ENCODE data around the gene MACC1. TPM values are rescaled to one million over a fixed set of nuclear protein-coding genes. Genes with fewer than 3 reads are reported as not detected.

MACC1 gene
- total and polyA plus RNA-seq, 4 donors, result 2.8 to 45.2 (median 14.7) TPM

GRCh38 chr7:20164425-20165145, 52.6 kb downstream of the MACC1 start:
- Histone ChIP-seq H3K9me3 (ENCODE audit: control insufficient read depth in 4 of 4, insufficient read depth in 3 of 4, low read length in 3 of 4) (no peaks in the 10 kb centered on the region), H3K36me3 (ENCODE audit: control insufficient read depth in 4 of 4, insufficient read depth in 4 of 4, low read length in 4 of 4) (peaks cover 0 to under 1% (median 0%) of the 10 kb centered on the region in 4 donors), H3K27ac (ENCODE audit: low read depth in 1 of 2, low read length in 1 of 2) (no peak overlapping the region), H3K4me1 (ENCODE audit: control insufficient read depth in 5 of 5, insufficient read depth in 5 of 5, low read length in 5 of 5) (no peaks in the 10 kb centered on the region), H3K4me3 (no peak overlapping the region), H3K27me3 (ENCODE audit: control insufficient read depth in 3 of 3, insufficient read depth in 3 of 3, low read length in 2 of 3) (no peaks in the 10 kb centered on the region), H3K9ac (ENCODE audit: insufficient read depth in 1 of 2, low read length in 2 of 2) (no peak overlapping the region)
- DNase-seq, result no peak
- WGBS, 2 donors, result 44 to 63% methylated on average over 6 of the region's 6 CpGs
- no peak for TF ChIP-seq CTCF (IDR thresholded peaks at IDR 0.05; ENCODE audit: control extremely low read depth, extremely low read depth)
- ATAC-seq (ENCODE audit: insufficient read depth, low FRiP score), result no peak

- peaks cover 0 to 2% (median 0%) of the 10 kb centered on the region in 4 donors for H3K36me3 ChIP-seq (ENCODE audit: control insufficient read depth in 4 of 4, insufficient read depth in 4 of 4, low read length in 4 of 4)
- no peak for ATAC-seq (ENCODE audit: insufficient read depth, low FRiP score)
- DNase-seq, result no peak
- no peaks in the 10 kb centered on the region for H3K4me1 ChIP-seq (ENCODE audit: control insufficient read depth in 5 of 5, insufficient read depth in 5 of 5, low read length in 5 of 5)
- no peaks in the 10 kb centered on the region for H3K9me3 ChIP-seq (ENCODE audit: control insufficient read depth in 4 of 4, insufficient read depth in 3 of 4, low read length in 3 of 4)
- WGBS, 2 donors, result 37 to 73% methylated on average over 1 of the region's 1 CpG
- no peak overlapping the region for H3K4me3 ChIP-seq
- no peak for TF ChIP-seq CTCF (IDR thresholded peaks at IDR 0.05; ENCODE audit: control extremely low read depth, extremely low read depth)
- H3K27ac ChIP-seq (ENCODE audit: low read depth in 1 of 2, low read length in 1 of 2), result no peak overlapping the region
- H3K9ac ChIP-seq (ENCODE audit: insufficient read depth in 1 of 2, low read length in 2 of 2), result no peak overlapping the region
- H3K27me3 ChIP-seq (ENCODE audit: control insufficient read depth in 3 of 3, insufficient read depth in 3 of 3, low read length in 2 of 3), result no peaks in the 10 kb centered on the region
Observed at GRCh38 chr7:20162665-20163064, 54.5 kb downstream of the MACC1 start.

GRCh38 chr7:20159226-20159747, 57.9 kb downstream of the MACC1 start:
- no peaks in the 10 kb centered on the region for H3K9me3 ChIP-seq (ENCODE audit: control insufficient read depth in 4 of 4, insufficient read depth in 3 of 4, low read length in 3 of 4)
- no peaks in the 10 kb centered on the region for H3K4me1 ChIP-seq (ENCODE audit: control insufficient read depth in 5 of 5, insufficient read depth in 5 of 5, low read length in 5 of 5)
- no peak overlapping the region for H3K27ac ChIP-seq (ENCODE audit: low read depth in 1 of 2, low read length in 1 of 2)
- no peak for DNase-seq
- no peak overlapping the region for H3K4me3 ChIP-seq
- 90 to 94% methylated on average over 6 of the region's 6 CpGs for WGBS, 2 donors
- no peak for TF ChIP-seq CTCF (IDR thresholded peaks at IDR 0.05; ENCODE audit: control extremely low read depth, extremely low read depth)
- no peak overlapping the region for H3K9ac ChIP-seq (ENCODE audit: insufficient read depth in 1 of 2, low read length in 2 of 2)
- ATAC-seq (ENCODE audit: insufficient read depth, low FRiP score), result no peak
- H3K27me3 ChIP-seq (ENCODE audit: control insufficient read depth in 3 of 3, insufficient read depth in 3 of 3, low read length in 2 of 3), result no peaks in the 10 kb centered on the region
- peaks cover 0 to 2% (median 0%) of the 10 kb centered on the region in 4 donors for H3K36me3 ChIP-seq (ENCODE audit: control insufficient read depth in 4 of 4, insufficient read depth in 4 of 4, low read length in 4 of 4)
